ENCODE measurements around the gene RBPJL.
A peak's percentile ranks its signal among the peaks of the same experiment; 100 is the strongest.

Gene RBPJL

GRCh38 chr20:45362804-45363610 lies 56.4 kb downstream of the RBPJL start, which contains the start of gene SYS1:
Gene SYS1, plus strand, starts transcription at chr20:45363156. Its CDS starts 376 bp downstream, at chr20:45363532.
- peak; percentile 99 for DNase-seq

- DNase-seq = no peak
Observed at GRCh38 chr20:45363611-45364492, 57.2 kb downstream of the RBPJL start.

GRCh38 chr20:45365444-45365970 lies 58.9 kb downstream of the RBPJL start:
- no peak for DNase-seq

GRCh38 chr20:45366192-45366591 lies 59.6 kb downstream of the RBPJL start:
- DNase-seq = no peak

GRCh38 chr20:45366631-45367030 lies 60.0 kb downstream of the RBPJL start:
- no peak for DNase-seq

GRCh38 chr20:45367126-45367525 lies 60.5 kb downstream of the RBPJL start:
- no peak for DNase-seq
